Stimulated activated naive CD4-positive, alpha-beta T cell treated with Interleukin-2 at 50 U/mL for 16 hours (primary cell): Measurements from ENCODE around the gene SUGP1.

ENCODE experiments used
- DNase-seq: peaks from one replicate; lab custom pipeline; 2025; lab: John Stamatoyannopoulos, UW

The SUGP1 gene

GRCh38 chr19:19341026-19341425 is 20.7 kb upstream of the SUGP1 start:
- no peak for DNase-seq

DNA sequence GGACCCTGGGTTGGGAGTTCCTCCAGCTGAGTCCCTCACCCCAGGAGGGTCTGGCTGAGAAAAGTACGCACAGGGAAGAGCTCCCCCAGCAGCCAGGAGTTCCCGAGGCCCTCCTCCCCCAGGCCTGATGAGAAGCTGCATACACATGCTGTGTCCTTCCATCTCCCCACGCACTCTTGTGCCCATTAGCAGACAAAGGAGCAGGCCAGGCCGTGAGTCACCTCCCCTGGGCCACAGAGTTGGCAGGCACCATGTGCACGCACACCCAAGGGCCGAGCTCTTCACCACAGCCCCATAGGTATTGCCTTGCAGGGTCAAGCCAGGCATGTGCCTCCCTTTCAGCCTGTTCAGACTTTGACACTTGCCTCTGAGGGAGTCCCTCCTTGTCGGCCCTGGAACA is 17.8 kb upstream of the SUGP1 start:
- no peak for DNase-seq

GRCh38 chr19:19337120-19337519 is 16.8 kb upstream of the SUGP1 start:
- DNase-seq = no peak

GRCh38 chr19:19336597-19336996 is 16.3 kb upstream of the SUGP1 start:
- DNase-seq = no peak

DNA sequence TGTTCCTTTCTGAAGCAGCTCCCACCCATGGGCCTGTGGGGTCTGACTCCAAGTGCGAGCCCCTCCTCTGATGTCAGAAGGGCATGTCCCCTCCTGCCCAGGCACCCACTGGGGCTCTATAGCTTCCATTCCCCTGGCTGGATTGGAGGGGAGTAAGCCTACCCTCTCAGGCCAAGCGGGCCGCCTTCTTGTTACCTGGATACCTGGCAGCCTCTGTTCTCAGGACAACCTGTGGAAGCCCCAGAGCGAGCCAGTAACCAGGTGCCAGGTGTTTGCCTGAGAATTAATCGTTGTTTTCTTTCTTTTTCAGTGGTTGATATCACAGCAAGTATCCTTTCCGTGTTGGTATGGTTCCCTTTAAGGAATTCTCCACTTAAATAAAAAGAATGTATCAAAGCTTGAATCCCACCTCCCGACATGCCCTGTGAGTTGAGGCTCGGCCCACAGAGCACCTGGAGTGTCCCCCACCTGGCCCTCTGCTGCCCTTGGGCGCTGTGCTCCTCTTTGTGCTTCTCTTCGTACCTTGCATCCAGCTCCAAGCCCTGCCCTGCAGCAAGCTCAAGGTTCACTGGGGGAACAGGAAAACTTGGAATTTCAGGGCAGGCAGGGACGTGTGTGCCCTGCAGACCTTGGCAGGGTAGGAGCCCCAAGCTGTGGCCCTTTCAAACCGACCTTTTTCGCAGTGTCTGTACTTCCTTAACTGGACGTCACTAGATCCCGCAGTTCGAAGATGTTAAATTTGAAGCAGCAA is 15.3 kb upstream of the SUGP1 start:
- no peak for DNase-seq

GRCh38 chr19:19334989-19335344 is 14.7 kb upstream of the SUGP1 start:
- DNase-seq = no peak

GRCh38 chr19:19334063-19334988 is 14.0 kb upstream of the SUGP1 start:
- no peak for DNase-seq

GRCh38 chr19:19329126-19329525 is 8.8 kb upstream of the SUGP1 start:
- no peak for DNase-seq

- no peak for DNase-seq
These were observed 7.4 kb upstream of the SUGP1 start for GRCh38 chr19:19327672-19328071.

- DNase-seq = no peak
These were observed 3.9 kb upstream of the SUGP1 start for GRCh38 chr19:19324059-19324770.

DNA sequence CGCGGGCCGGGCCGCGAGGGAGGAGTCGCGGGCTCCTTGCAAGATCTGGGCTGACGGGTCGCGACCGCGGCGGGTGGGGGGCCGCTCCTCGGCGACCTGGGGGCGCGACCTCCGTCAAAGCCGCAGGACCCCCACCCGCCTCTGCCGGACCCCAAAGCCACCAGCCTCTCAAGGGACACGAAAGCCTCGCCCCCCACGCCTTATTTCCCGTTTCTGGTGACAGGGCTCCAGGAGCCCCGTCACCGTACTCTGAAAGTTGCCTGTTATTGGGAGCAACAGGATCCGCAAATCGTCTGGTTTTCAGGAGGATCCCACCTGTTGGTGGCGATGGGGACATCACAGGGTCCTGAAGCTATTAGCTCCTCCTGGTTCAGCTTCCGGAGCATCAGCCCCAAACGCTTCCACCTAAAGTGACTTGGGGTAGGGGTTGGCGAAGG is 850 bp upstream of the SUGP1 start:
- no peak for DNase-seq

GRCh38 chr19:19319732-19320360 is 463 bp downstream of the SUGP1 start:
- DNase-seq = no peak

DNA sequence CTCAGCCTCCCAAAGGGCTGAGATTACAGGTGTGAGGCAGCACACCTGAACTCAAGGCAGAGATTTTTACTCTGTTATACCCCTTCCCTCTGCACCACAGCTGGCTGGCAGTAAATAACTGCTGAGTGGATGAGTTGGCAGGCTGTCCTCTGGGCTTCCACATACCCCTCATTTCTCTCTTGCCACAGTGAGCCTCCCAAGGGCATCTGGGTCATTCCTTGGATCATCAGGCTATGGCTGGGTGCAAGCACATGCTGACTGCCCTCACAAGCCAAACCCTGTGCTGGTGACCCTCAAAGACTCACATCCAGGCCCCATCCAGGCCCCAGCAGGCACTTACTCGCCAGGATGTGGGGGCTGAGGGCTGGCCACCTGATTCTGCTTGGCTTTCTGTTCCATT is 4.2 kb downstream of the SUGP1 start:
- no peak for DNase-seq

- DNase-seq = no peak
These were observed 4.9 kb downstream of the SUGP1 start for GRCh38 chr19:19315444-19315843.

GRCh38 chr19:19308373-19308772 is 11.9 kb downstream of the SUGP1 start:
- no peak for DNase-seq

GRCh38 chr19:19306191-19306590 is 14.1 kb downstream of the SUGP1 start:
- no peak for DNase-seq

- DNase-seq = no peak
These were observed 14.6 kb downstream of the SUGP1 start for GRCh38 chr19:19305696-19306095.

- DNase-seq = no peak
These were observed 15.2 kb downstream of the SUGP1 start for GRCh38 chr19:19305066-19305465.

DNA sequence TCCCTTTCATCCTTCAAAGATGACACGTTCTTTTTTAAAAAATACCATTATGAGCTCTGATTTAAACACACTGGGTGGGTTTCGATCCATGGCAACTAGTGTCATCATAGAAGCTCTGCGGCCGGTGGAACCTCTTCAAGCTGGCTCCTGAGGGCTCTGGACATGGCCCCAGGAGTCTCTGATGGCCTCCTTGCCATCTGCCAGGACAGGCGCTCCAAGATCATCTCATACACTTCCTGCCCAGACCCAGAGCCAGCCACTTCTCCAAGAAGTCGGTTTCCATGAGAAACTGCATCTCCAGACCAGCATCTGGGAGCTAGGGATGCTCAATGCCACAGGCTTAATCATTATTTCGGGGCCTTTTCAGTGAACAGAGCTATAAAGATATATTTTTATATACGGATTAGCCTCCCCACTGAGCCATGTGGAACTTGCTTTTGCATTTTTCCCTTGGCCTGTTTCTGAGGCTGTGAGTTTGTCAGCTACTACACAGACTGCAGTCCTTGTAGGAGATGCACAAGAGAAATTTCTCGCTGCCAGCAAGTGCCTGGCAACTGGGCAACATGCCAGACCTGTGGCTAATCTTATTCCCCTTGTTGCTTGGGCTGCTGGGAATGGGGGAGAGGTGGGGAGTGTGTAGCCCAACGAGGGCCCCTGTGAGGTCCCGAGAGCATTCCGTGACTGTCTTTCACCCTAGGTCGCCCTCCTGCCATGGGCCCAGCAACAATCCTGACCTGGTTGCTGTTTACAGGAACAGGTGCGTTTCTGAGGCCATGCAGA is 15.9 kb downstream of the SUGP1 start:
- DNase-seq = no peak

- no peak for DNase-seq
These were observed 16.9 kb downstream of the SUGP1 start for GRCh38 chr19:19303411-19303810.

- DNase-seq = no peak
These were observed 19.7 kb downstream of the SUGP1 start for GRCh38 chr19:19300613-19301012.
